Measurements from ENCODE around the gene EFTUD2.
"Not testable (repeated sequence)": the region's sequence is repeated elsewhere in the genome, so short reads cannot be mapped to it uniquely, and the experiment has no call there.

The EFTUD2 gene

DNA sequence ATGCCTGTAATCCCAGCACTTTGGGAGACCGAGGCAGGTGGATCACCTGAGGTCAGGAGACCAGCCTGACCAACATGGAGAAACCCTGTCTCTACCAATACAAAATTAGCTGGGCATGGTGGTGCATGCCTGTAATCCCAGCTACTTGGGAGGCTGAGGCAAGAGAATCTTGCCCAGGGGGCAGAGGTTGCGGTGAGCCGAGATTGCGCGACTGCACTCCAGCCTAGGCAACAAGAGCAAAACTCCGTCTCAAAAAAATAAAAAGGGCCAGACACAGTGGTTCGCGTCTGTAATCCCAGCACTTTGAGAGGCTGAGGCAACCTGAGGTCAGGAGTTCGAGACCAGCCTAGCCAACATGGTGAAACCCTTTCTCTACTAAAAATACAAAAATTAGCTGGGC is 74.0 kb downstream of the EFTUD2 start:
- not testable (repeated sequence) for H3K9ac ChIP-seq (ENCODE audit: low read length); H3K9me3 ChIP-seq (ENCODE audit: control insufficient read depth, insufficient read depth, low read depth, low read length); H3K27ac ChIP-seq (ENCODE audit: low read depth, low read length); H3K4me1 ChIP-seq (ENCODE audit: control insufficient read depth, insufficient read depth, low read length); H3K27me3 ChIP-seq (ENCODE audit: control insufficient read depth, insufficient read depth, low read length); H3K4me3 ChIP-seq (ENCODE audit: low read depth, low read length); H3K36me3 ChIP-seq (ENCODE audit: control insufficient read depth, insufficient read depth, low read length)

DNA sequence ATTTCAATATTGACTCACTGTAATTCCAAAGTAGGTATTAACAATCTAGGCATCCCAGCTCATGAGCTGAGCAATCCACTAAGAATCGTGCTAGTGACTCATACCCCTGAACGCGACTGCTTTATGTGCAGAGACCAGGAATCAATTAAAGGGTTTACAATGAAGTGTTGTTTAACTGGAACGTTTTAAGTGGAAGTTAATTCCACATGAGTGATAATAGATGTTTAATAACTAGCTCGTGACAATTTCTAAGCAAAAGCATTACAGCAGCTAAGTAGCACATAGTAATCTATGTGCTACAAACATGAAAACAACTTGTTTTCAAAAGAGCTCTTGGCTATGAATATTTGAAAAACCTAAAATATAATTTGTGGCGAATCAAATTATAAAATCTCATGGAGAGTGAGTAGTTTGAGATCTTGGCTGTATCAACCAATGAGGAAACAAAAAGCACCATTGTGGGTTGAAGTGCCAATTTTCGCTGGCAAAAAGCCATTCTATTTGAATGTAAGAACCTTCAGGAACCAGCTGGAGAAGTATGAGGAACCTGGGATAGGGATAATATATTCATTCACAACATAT is 78.5 kb downstream of the EFTUD2 start:
- Histone ChIP-seq H3K4me1 (ENCODE audit: control insufficient read depth, insufficient read depth, low read length) (no peaks in the 10 kb centered on the region), H3K36me3 (ENCODE audit: control insufficient read depth, insufficient read depth, low read length) (peaks cover 4% of the 10 kb centered on the region), H3K27ac (ENCODE audit: low read depth, low read length) (no peak overlapping the region), H3K27me3 (ENCODE audit: control insufficient read depth, insufficient read depth, low read length) (no peaks in the 10 kb centered on the region), H3K9me3 (ENCODE audit: control insufficient read depth, insufficient read depth, low read depth, low read length) (no peaks in the 10 kb centered on the region), H3K9ac (ENCODE audit: low read length) (no peak overlapping the region), H3K4me3 (ENCODE audit: low read depth, low read length) (no peak overlapping the region)

DNA sequence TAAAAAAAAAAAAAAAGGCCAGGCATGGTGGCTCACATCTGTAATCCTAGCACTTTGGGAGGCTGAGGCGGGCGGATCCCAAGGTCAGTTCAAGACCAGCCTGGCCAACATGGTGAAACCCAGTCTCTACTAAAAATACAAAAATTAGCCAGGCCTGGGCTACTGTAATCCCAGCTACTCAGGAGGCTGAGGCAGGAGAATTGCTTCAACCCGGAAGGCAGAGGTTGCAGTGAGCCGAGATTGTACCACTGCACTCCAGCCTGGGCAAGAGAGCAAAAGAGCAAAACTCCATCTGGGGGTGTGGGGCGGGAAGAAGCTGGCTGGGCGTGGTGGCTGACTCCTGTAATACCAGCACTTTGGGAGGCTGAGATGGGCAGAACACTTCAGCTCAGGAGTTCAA is 80.7 kb downstream of the EFTUD2 start:
- H3K27ac ChIP-seq (ENCODE audit: low read depth, low read length); H3K9me3 ChIP-seq (ENCODE audit: control insufficient read depth, insufficient read depth, low read depth, low read length); H3K4me1 ChIP-seq (ENCODE audit: control insufficient read depth, insufficient read depth, low read length); H3K36me3 ChIP-seq (ENCODE audit: control insufficient read depth, insufficient read depth, low read length); H3K9ac ChIP-seq (ENCODE audit: low read length); H3K4me3 ChIP-seq (ENCODE audit: low read depth, low read length); H3K27me3 ChIP-seq (ENCODE audit: control insufficient read depth, insufficient read depth, low read length): not testable (repeated sequence)

DNA sequence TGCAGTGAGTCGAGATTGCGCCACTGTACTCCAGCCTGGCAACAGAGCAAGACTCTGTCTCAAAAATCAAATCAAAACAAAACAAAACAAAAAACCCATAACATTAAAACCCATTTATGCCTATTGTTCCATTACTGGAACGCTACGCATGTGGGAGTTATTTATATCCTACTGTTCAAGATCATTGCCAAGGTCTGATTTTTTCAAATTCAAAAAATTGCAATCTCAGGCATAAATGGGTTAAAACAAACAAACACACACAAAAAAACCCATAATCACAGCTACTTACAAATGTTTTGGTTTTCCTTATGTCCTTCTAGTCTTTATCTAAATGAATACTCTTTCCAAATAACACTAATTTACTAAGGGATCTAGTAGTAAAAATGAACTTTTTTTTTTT is 87.0 kb downstream of the EFTUD2 start:
- H3K36me3 ChIP-seq (ENCODE audit: control insufficient read depth, insufficient read depth, low read length), result peaks cover 10% of the 10 kb centered on the region
- H3K9me3 ChIP-seq (ENCODE audit: control insufficient read depth, insufficient read depth, low read depth, low read length), result no peaks in the 10 kb centered on the region
- no peaks in the 10 kb centered on the region for H3K4me1 ChIP-seq (ENCODE audit: control insufficient read depth, insufficient read depth, low read length)
- no peak overlapping the region for H3K27ac ChIP-seq (ENCODE audit: low read depth, low read length)
- H3K27me3 ChIP-seq (ENCODE audit: control insufficient read depth, insufficient read depth, low read length), result no peaks in the 10 kb centered on the region
- H3K9ac ChIP-seq (ENCODE audit: low read length), result no peak overlapping the region
- no peak overlapping the region for H3K4me3 ChIP-seq (ENCODE audit: low read depth, low read length)

DNA sequence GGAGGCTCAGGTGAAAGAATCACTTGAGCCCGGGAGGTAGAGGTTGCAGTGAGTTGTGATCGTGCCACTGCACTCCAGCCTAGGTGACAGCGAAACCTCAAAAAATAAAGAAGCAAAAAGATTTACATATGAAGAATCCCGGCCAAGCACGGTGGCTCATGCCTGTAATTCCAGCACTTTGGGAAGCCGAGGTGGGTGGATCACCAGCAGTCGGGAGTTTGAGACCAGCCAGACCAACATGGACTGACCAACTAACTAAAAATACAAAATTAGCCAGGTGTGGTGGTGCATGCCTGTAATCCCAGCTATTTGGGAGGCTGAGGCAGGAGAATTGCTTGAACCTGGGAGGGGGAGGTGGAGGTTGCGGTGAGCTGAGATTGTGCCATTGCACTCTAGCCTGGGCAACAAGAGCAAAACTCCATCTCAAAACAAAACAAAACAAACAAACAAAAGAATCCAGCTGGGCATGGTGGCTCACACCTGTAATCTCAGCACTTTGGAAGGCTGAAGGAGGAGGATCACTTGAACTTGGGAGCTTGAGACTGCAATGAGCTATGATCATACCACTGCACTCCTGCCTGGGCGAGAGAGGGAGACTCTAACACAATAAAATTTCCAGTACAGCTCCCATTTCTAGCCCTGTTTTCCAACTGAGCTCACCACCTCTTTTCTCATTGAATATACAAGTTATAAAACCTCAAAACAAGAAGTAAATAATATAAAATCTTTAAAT is 90.4 kb downstream of the EFTUD2 start:
- H3K9ac ChIP-seq (ENCODE audit: low read length); H3K4me1 ChIP-seq (ENCODE audit: control insufficient read depth, insufficient read depth, low read length); H3K27ac ChIP-seq (ENCODE audit: low read depth, low read length); H3K27me3 ChIP-seq (ENCODE audit: control insufficient read depth, insufficient read depth, low read length); H3K9me3 ChIP-seq (ENCODE audit: control insufficient read depth, insufficient read depth, low read depth, low read length); H3K4me3 ChIP-seq (ENCODE audit: low read depth, low read length): not testable (repeated sequence)
- H3K36me3 ChIP-seq (ENCODE audit: control insufficient read depth, insufficient read depth, low read length), result peaks cover 45% of the 10 kb centered on the region

DNA sequence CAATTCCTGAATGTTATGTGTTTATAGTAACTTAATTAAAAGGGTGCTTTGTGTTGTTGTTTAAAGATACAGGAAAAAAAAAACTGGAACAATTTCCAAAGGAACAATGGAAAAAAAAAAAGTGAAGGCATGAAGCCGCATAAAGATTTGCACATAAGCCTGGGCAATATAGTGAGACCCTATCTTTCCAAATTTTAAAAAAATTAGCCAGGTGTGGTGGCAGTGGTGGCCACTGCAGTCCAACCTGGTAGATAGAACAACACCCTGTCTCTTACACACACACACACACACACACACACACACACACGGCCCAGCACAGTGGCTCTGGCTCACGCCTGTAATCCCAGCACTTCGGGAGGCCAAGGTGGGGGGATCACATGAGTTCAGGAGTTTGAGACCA is 91.1 kb downstream of the EFTUD2 start:
- Histone ChIP-seq H3K4me3 (ENCODE audit: low read depth, low read length) (no peak overlapping the region), H3K9ac (ENCODE audit: low read length) (no peak overlapping the region), H3K27ac (ENCODE audit: low read depth, low read length) (no peak overlapping the region), H3K36me3 (ENCODE audit: control insufficient read depth, insufficient read depth, low read length) (peaks cover 51% of the 10 kb centered on the region), H3K4me1 (ENCODE audit: control insufficient read depth, insufficient read depth, low read length) (no peaks in the 10 kb centered on the region), H3K27me3 (ENCODE audit: control insufficient read depth, insufficient read depth, low read length) (no peaks in the 10 kb centered on the region), H3K9me3 (ENCODE audit: control insufficient read depth, insufficient read depth, low read depth, low read length) (no peaks in the 10 kb centered on the region)

DNA sequence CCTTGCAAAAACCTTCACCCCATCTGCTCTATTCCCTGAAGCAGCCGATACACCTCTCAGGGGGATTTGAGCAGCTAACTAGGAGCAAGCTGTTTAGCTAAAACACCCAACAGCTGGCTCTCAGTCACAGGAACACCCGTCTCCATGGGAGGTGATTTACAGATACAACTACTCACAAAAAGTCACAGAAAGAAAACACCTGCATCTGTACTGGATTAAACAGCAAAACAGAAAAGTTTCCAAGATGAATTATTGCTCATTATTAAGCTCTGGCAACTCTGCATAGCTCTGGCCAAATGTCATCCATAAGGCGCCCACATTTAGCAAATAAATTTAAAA is 91.5 kb downstream of the EFTUD2 start:
- no peak overlapping the region for H3K9ac ChIP-seq (ENCODE audit: low read length)
- no peak overlapping the region for H3K4me3 ChIP-seq (ENCODE audit: low read depth, low read length)
- peaks cover 51% of the 10 kb centered on the region for H3K36me3 ChIP-seq (ENCODE audit: control insufficient read depth, insufficient read depth, low read length)
- H3K4me1 ChIP-seq (ENCODE audit: control insufficient read depth, insufficient read depth, low read length), result no peaks in the 10 kb centered on the region
- H3K27ac ChIP-seq (ENCODE audit: low read depth, low read length), result no peak overlapping the region
- H3K27me3 ChIP-seq (ENCODE audit: control insufficient read depth, insufficient read depth, low read length), result no peaks in the 10 kb centered on the region
- H3K9me3 ChIP-seq (ENCODE audit: control insufficient read depth, insufficient read depth, low read depth, low read length), result no peaks in the 10 kb centered on the region

DNA sequence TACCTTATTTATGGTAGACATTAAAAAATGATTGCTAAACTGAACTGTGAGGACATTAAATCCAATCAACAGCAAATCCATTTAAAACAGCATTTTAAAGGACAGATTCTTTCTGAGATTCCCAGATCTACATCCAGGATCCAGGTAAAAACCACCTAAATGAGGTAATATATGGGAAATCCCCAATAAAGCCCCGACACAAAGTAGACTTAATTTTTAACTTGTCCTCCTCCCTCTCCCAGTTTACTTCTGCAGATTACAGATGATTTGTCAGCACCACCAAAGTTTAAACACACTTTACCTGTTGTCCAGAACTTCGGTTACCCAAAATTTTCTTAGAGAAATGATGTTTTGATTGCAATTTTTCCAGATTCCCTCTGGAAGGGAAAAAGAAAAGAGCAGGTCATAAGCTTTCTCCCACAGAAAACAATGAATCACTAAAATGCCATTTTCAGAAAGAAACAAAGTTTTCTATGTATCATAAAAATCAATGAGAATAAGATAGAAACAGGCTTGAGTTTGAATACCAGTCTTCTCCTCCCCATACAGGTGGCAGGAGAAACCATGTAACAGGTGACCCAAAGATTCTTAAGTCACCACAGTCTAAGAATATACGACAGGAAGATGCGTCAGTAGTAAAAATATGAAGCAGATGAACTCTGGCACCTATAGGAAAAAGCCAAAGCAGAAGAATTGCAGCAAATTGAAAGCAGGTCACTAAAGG is 92.0 kb downstream of the EFTUD2 start:
- no peak overlapping the region for H3K4me3 ChIP-seq (ENCODE audit: low read depth, low read length)
- H3K27me3 ChIP-seq (ENCODE audit: control insufficient read depth, insufficient read depth, low read length), result no peaks in the 10 kb centered on the region
- H3K36me3 ChIP-seq (ENCODE audit: control insufficient read depth, insufficient read depth, low read length), result peaks cover 56% of the 10 kb centered on the region
- no peaks in the 10 kb centered on the region for H3K4me1 ChIP-seq (ENCODE audit: control insufficient read depth, insufficient read depth, low read length)
- no peak overlapping the region for H3K9ac ChIP-seq (ENCODE audit: low read length)
- H3K9me3 ChIP-seq (ENCODE audit: control insufficient read depth, insufficient read depth, low read depth, low read length), result no peaks in the 10 kb centered on the region
- no peak overlapping the region for H3K27ac ChIP-seq (ENCODE audit: low read depth, low read length)

DNA sequence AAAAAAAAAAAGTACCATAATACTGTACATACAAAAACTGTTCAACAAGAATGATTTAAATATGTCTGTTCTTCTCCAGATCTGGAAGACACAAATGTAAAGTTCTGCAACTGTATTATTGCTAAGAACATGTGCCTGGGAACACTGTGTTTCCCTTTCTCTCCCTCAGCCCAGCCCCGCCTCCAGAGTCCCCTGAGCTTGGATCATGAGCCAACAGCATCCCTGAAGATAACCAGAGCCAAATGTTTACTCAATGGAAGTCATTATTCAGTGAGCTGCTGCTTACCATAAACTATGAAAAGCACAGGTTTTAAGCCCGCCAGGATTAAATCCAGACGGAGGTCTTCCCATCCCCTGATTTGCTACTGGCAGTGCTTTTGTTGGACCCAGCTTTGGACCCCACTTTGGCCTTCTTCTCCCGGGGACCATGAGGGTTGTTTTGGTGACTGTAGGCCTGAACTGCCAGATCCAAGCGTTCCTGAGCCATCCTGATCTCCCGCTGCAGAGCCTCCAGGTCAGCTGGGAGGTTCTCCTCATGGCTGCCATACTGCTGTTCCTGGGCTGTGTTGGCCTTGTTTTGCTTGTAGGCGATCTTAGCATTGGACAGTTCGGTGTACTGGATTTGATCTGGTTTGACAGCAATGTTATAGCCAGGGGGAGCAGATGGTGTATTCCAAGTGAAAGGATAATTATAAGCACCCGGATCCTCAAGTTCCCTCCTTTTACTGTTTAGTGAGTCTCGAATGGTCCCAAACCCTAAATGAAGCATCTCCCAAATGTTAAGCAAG is 94.7 kb downstream of the EFTUD2 start:
- Histone ChIP-seq H3K36me3 (ENCODE audit: control insufficient read depth, insufficient read depth, low read length) (peaks cover 82% of the 10 kb centered on the region), H3K27me3 (ENCODE audit: control insufficient read depth, insufficient read depth, low read length) (no peaks in the 10 kb centered on the region), H3K27ac (ENCODE audit: low read depth, low read length) (no peak overlapping the region), H3K9me3 (ENCODE audit: control insufficient read depth, insufficient read depth, low read depth, low read length) (no peaks in the 10 kb centered on the region), H3K4me1 (ENCODE audit: control insufficient read depth, insufficient read depth, low read length) (no peaks in the 10 kb centered on the region), H3K4me3 (ENCODE audit: low read depth, low read length) (no peak overlapping the region), H3K9ac (ENCODE audit: low read length) (no peak overlapping the region)

DNA sequence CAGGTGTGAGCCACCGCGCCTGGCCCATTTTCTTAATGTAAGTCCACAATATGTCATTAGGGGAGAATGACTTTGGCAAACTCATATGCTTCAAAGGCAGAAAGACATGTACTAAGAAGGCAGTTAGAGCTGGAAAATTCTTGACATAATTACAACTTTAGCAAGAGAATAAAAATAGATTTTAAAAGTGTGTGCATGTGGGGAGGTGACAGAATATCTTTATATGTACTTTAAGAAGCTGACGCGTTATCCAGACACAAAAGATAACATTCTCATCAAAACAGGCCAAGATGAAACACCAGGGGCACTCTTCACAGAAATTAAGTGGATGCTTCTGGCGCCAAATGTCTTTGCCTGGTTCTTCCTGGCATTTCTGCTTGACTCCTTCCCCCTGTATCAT is 97.4 kb downstream of the EFTUD2 start:
- no peaks in the 10 kb centered on the region for H3K27me3 ChIP-seq (ENCODE audit: control insufficient read depth, insufficient read depth, low read length)
- no peaks in the 10 kb centered on the region for H3K9me3 ChIP-seq (ENCODE audit: control insufficient read depth, insufficient read depth, low read depth, low read length)
- H3K4me1 ChIP-seq (ENCODE audit: control insufficient read depth, insufficient read depth, low read length), result no peaks in the 10 kb centered on the region
- H3K4me3 ChIP-seq (ENCODE audit: low read depth, low read length), result no peak overlapping the region
- H3K36me3 ChIP-seq (ENCODE audit: control insufficient read depth, insufficient read depth, low read length), result peaks cover 83% of the 10 kb centered on the region
- H3K9ac ChIP-seq (ENCODE audit: low read length), result no peak overlapping the region
- H3K27ac ChIP-seq (ENCODE audit: low read depth, low read length), result no peak overlapping the region

All from HUES6 (cell line).